Skeletal muscle tissue (tissue), 4 donors: ENCODE measurements around the gene GPATCH2. TPM values are rescaled to one million over a fixed set of nuclear protein-coding genes. Genes with fewer than 3 reads are reported as not detected.
"Not testable (repeated sequence)": the region's sequence is repeated elsewhere in the genome, so short reads cannot be mapped to it uniquely, and the experiment has no call there.

Experiments
- H3K27ac ChIP-seq: one replicate; pipeline ENCODE4 v1.7.0; 2013; ENCODE audit warnings: mild to moderate bottlenecking, low read depth, low read length, inconsistent platforms
- H3K27me3 ChIP-seq, 3 donors: one replicate each; pipeline ENCODE4 v1.7.0; 2013; ENCODE audit warnings: low read length in 3 of 3; ENCODE audit not compliant: control insufficient read depth in 3 of 3, insufficient read depth in 3 of 3
- H3K36me3 ChIP-seq, 3 donors: one replicate each; pipeline ENCODE4 v1.7.0; 2013; ENCODE audit warnings: low read length in 3 of 3; ENCODE audit not compliant: control insufficient read depth in 3 of 3, insufficient read depth in 3 of 3
- H3K4me1 ChIP-seq, 3 donors: one replicate each; pipeline ENCODE4 v1.7.0; 2013; ENCODE audit warnings: low read length in 3 of 3, mild to moderate bottlenecking in 3 of 3; ENCODE audit not compliant: control insufficient read depth in 3 of 3, insufficient read depth in 3 of 3
- H3K4me3 ChIP-seq, 3 donors: one replicate each; pipeline ENCODE4 v1.7.0; 2013; ENCODE audit warnings: low read length in 3 of 3
- H3K9ac ChIP-seq, 3 donors: one replicate each; pipeline ENCODE4 v1.7.0; 2013; ENCODE audit warnings: low read length in 3 of 3, mild to moderate bottlenecking in 3 of 3, moderate library complexity in 2 of 3, low read depth in 1 of 3
- H3K9me3 ChIP-seq, 3 donors: one replicate each; pipeline ENCODE4 v1.7.0; 2013; ENCODE audit warnings: low read length in 3 of 3; ENCODE audit not compliant: control insufficient read depth in 3 of 3
- total RNA-seq: library from RNA; depleted of rRNA; stranded (reverse); fragments of >200 nt; gene quantifications from one replicate; pipeline ENCODE4 v1.2.3, GENCODE V29; 2014
- donor health status: Osteomylitis.

Gene GPATCH2
- total RNA-seq, 1 donor from 2014 or later: 15.7 TPM

DNA sequence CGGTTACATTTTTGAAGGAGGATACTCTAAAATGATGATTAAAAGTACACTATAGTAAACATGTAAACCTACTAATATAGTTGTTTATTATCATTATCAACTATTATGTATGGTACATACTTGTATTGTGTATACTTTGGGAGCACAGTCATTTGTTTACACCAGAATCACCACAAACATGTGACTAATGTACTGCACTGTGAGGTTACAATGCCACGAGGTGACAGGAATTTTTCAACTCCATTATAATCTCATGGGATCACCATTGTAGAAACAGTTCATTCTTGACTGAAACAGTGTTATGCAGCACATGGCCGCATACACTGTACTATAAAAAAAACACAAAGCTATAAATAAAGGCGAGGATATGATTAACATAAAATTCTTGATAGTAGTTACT lies 44.3 kb downstream of the GPATCH2 start:
- Histone ChIP-seq H3K9ac (no peak overlapping the region), H3K27me3 (no peaks in the 10 kb centered on the region)

DNA sequence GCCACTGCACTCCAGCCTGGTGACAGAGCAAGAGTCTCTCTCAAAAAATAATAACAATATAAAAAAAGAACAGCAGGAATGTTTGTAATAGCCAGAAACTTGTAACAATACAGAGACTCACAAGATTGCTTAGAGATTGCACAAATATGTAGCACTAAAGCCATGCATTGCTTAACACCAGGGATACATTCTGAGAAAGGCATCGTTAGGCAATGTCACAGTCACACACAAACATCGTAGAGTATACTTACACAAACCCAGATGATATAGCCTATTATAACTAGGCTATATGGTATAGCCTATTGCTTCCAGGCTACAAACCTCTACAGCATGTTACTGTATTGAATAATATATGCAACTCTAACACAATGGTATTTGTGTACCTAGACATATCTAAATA lies 45.3 kb downstream of the GPATCH2 start:
- no peaks in the 10 kb centered on the region for H3K36me3 ChIP-seq
- H3K27me3 ChIP-seq: no peaks in the 10 kb centered on the region
- H3K4me3 ChIP-seq: no peak overlapping the region
- H3K4me1 ChIP-seq: no peaks in the 10 kb centered on the region
- no peaks in the 10 kb centered on the region for H3K9me3 ChIP-seq
- H3K9ac ChIP-seq: no peak overlapping the region
- no peak overlapping the region for H3K27ac ChIP-seq

More for the DNA sequence above, 44.3 kb downstream of the GPATCH2 start:
- no peaks in the 10 kb centered on the region for H3K36me3 ChIP-seq
- no peak overlapping the region for H3K27ac ChIP-seq
- no peaks in the 10 kb centered on the region for H3K4me1 ChIP-seq
- H3K4me3 ChIP-seq: no peak overlapping the region
- H3K9me3 ChIP-seq: no peaks in the 10 kb centered on the region

DNA sequence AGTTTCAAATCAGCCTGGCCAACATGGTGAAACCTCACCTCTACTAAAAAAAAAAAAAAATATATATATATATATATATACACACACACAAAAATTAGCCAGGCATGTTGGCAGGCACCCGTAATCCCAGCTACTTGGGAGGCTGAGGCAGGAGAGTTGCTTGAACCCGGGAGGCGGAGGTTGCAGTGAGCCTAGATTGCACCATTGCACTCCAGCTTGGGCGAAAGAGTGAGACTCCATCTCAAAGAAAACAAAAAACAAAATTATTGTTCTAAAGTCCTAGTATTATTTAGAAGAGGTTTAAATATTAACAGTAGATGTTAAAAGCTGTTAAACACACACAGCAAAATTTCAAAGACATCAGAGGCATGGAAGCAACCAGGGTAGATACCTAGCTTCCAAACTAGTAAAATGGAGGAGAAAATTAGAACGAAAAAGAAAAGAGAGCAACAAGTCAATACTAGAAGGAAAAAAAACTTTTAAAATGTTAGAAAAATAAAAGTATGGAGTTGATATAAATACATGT lies 46.5 kb downstream of the GPATCH2 start:
- not testable (repeated sequence) for H3K36me3 ChIP-seq, H3K9me3 ChIP-seq, H3K4me1 ChIP-seq, H3K27me3 ChIP-seq, H3K27ac ChIP-seq, H3K4me3 ChIP-seq, H3K9ac ChIP-seq

DNA sequence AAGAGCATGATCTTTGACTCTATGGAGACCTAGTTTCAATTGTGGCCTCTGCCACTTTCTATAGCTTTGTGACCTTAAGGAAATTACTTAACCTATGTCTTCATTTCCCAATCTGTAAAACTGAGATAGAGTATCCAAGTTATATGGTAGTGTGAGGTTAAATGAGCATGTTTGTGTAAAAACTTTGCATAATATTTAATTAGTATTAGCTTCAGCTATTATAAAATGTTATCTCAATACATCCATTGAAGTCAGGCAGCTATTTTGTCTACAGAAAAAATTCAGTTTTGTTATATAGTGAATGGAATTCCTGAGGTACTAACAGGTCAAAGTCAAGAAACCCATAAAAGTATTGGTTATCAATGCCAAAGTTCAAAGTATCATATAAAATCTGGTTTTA lies 53.6 kb downstream of the GPATCH2 start:
- no peaks in the 10 kb centered on the region for H3K4me1 ChIP-seq
- no peak overlapping the region for H3K27ac ChIP-seq
- H3K27me3 ChIP-seq: no peaks in the 10 kb centered on the region
- no peaks in the 10 kb centered on the region for H3K36me3 ChIP-seq
- no peaks in the 10 kb centered on the region for H3K9me3 ChIP-seq
- H3K4me3 ChIP-seq: no peak overlapping the region
- no peak overlapping the region for H3K9ac ChIP-seq

DNA sequence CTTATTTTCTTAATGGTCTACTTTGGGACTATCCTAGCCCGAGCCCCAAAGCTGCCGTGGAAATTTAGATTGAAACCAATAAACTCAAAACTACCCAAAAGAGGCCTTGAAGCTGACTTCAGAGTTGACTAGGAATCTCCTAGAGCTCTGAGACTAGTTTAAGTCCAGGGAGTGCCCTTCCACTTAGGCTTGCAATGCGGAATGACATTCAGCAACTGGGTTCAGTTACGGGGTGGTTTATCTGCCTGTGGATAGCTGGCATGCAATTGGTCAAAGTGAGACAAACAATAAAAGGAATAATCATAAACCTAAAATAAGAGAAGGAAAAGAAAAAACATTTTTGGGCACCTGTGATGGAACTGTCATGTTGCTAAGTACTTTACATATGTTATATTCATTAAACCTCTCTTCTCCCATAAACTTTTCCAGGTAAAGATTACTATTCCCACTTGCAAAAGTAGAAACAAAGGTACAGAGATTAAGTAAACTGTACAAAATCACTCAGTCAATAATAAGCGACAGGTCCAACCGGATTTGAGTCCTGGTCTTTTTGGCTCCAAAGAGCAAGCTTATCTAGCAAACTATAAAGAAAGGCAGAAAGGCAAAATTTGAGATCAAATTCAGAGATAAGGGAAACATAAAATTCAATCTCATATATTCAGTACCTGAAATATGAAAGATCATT lies 56.5 kb downstream of the GPATCH2 start:
- Histone ChIP-seq H3K4me1 (no peaks in the 10 kb centered on the region), H3K27me3 (no peaks in the 10 kb centered on the region), H3K36me3 (no peaks in the 10 kb centered on the region), H3K9me3 (no peaks in the 10 kb centered on the region), H3K27ac (no peak overlapping the region), H3K9ac (no peak overlapping the region), H3K4me3 (no peak overlapping the region)

DNA sequence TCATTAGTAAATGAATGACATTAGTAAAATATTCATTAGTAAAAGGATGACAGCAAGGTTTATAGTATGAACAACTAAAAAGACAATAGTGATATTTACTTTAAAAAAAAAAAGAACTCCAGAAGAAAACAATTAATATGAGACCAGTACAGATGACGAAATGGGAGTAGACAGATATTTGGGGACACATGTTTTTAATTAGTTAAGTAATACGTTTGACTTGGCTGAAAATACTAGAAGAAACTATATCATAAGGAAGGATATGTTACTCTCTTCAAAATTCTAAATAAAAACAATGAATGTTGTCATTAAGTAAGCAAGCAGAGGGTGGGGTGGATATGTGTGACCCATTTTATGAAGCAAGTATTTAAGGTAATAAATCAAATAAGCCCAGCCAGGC lies 61.9 kb downstream of the GPATCH2 start:
- H3K4me1 ChIP-seq: no peaks in the 10 kb centered on the region
- H3K27me3 ChIP-seq: no peaks in the 10 kb centered on the region
- no peak overlapping the region for H3K4me3 ChIP-seq
- H3K9me3 ChIP-seq: no peaks in the 10 kb centered on the region
- peaks cover 0 to 2% (median 0%) of the 10 kb centered on the region in 3 donors for H3K36me3 ChIP-seq
- H3K27ac ChIP-seq: no peak overlapping the region
- no peak overlapping the region for H3K9ac ChIP-seq

DNA sequence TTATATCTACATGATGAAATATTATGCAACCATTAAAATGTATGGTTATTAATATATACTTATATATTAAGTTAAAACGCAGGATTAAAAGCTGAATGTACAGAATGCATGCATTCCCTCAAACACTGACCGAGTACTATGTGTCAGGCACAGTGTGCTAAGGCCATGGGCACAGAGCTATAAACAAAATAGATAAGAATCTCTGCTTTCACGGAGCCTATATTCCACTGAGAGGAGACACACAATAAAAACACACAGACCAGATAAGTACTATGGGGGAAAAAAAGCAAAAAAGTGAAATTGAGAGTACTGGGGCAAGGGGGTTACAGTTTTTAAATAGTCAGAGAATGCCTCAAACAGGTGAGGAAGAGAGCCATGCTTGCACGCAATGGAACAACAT lies 62.7 kb downstream of the GPATCH2 start:
- no peak overlapping the region for H3K27ac ChIP-seq
- peaks cover 0 to 2% (median 0%) of the 10 kb centered on the region in 3 donors for H3K36me3 ChIP-seq
- H3K9ac ChIP-seq: no peak overlapping the region
- no peaks in the 10 kb centered on the region for H3K9me3 ChIP-seq
- H3K4me1 ChIP-seq: no peaks in the 10 kb centered on the region
- no peak overlapping the region for H3K4me3 ChIP-seq
- no peaks in the 10 kb centered on the region for H3K27me3 ChIP-seq

DNA sequence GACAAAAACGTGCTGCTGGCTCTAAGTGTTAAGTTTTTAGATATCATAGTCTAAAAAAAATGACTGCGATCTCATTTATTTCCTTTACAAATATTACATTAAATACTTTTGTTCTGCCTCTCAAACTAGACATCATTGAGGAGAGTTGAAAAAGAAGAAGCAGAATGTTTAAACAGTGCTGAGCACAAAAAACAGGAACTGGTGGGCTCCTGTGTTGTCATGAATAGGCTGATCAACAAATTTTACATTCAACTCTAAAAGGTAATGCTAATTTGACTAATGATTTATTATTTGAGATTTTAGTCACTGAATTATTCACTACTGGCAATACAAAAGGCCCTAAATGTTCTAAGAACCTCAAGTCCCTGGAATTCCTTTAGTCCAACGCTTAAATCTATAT lies 66.1 kb downstream of the GPATCH2 start:
- Histone ChIP-seq H3K9me3 (no peaks in the 10 kb centered on the region), H3K4me3 (no peak overlapping the region), H3K9ac (no peak overlapping the region), H3K27ac (no peak overlapping the region), H3K36me3 (peaks cover 0 to 2% (median 0%) of the 10 kb centered on the region in 3 donors), H3K27me3 (no peaks in the 10 kb centered on the region), H3K4me1 (no peaks in the 10 kb centered on the region)

DNA sequence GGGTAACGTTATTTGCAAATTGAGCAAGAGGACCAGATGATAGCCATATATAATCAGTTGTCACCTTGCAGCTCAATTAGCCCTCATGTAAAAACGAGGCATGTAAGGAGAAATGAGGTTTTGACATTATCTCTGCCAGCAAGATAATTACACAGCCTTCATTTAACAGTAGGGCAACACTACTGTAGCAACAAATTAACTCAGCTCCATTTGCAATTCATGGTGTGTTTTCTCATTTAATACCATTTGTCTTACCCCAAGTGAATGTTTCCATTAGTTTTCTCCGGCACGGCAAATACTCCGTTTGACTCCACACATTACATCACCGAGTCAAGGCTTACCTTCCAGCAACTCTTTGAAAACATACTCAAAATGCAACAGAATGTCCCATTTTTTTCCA lies 66.7 kb downstream of the GPATCH2 start:
- no peak overlapping the region for H3K4me3 ChIP-seq

DNA sequence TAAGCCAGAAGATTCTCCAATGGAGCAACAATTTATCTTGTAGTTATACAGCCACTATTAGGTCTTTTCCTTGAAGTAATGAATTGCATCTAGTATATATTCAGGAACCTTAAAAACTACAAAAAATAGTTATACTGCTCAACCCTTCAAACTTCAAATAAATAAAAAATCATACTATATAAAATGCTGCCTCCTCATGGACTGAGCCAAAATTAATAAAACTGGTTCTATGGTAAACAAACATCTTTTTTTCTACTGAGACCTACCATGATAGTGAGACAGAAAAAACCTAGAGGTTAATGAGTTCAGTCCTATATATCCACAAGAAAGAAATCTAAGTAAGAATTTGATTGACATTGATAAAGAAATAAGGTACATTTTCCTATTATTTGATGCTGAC lies 67.7 kb downstream of the GPATCH2 start:
- Histone ChIP-seq H3K4me1 (no peaks in the 10 kb centered on the region), H3K27me3 (no peaks in the 10 kb centered on the region), H3K27ac (no peak overlapping the region), H3K9ac (no peak overlapping the region), H3K4me3 (no peak overlapping the region), H3K36me3 (peaks cover 0 to 2% (median 0%) of the 10 kb centered on the region in 3 donors), H3K9me3 (no peaks in the 10 kb centered on the region)

More for the DNA sequence above, 66.7 kb downstream of the GPATCH2 start:
- Histone ChIP-seq H3K36me3 (peaks cover 0 to 2% (median 0%) of the 10 kb centered on the region in 3 donors), H3K27me3 (no peaks in the 10 kb centered on the region), H3K9me3 (no peaks in the 10 kb centered on the region), H3K27ac (no peak overlapping the region), H3K9ac (no peak overlapping the region), H3K4me1 (no peaks in the 10 kb centered on the region)
